OCI-LY3 (cell line): ENCODE data around the gene RESP18.

Source experiments
- EZH2phosphoT487 ChIP-seq: fragments of 200-600 bp; shearing (Covaris generic); IDR thresholded peaks from 2 replicates; pipeline ENCODE4 v1.6.1; 2018; ENCODE audit warnings: antibody characterized with exemption, mixed run types, low read depth
- TF ChIP-seq, protein P1 (sequence below): fragments of 200-600, 300-600 bp; sonication (generic); IDR thresholded peaks from 2 replicates; pipeline ENCODE4 v1.5.1; 2014; ENCODE audit warnings: antibody characterized with exemption, low read length, low read depth

DNA sequence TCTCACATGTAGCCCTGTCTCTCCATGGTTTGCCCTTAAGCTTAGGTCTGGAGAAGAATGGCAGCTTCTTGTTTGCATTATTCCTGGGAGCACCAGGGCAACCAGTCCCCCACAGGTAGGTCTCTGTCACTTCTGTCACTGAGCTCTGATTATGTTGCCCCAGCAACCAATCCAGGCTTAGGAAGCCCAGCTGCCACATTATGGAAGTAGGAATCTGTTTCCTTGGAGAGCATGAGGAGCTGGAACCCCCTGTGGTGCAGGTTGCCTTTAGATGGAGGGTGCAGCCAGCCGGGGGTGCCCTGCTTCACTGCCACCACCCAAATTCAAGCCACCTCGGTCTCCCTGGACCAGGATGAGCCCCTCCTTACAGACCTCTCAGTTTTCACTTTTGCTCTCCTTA is 4.8 kb downstream of the RESP18 start:
- TF ChIP-seq, protein P1, sequence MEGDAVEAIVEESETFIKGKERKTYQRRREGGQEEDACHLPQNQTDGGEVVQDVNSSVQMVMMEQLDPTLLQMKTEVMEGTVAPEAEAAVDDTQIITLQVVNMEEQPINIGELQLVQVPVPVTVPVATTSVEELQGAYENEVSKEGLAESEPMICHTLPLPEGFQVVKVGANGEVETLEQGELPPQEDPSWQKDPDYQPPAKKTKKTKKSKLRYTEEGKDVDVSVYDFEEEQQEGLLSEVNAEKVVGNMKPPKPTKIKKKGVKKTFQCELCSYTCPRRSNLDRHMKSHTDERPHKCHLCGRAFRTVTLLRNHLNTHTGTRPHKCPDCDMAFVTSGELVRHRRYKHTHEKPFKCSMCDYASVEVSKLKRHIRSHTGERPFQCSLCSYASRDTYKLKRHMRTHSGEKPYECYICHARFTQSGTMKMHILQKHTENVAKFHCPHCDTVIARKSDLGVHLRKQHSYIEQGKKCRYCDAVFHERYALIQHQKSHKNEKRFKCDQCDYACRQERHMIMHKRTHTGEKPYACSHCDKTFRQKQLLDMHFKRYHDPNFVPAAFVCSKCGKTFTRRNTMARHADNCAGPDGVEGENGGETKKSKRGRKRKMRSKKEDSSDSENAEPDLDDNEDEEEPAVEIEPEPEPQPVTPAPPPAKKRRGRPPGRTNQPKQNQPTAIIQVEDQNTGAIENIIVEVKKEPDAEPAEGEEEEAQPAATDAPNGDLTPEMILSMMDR, result no peak
- no peak for TF ChIP-seq EZH2phosphoT487
